Measurements from ENCODE around the gene EIF3L. TPM values are rescaled to one million over a fixed set of nuclear protein-coding genes. Genes with fewer than 3 reads are reported as not detected.

Gene EIF3L
- total and polyA plus RNA-seq, 2 of the 8 experiments (the other 6 are each of a cell fraction or from before 2014, with no cell fraction given), result 639 to 886 TPM

- Histone ChIP-seq H3K23me2 (ENCODE audit: low read depth, low read length) (no peaks in the 10 kb centered on the region), H2BK12ac (ENCODE audit: low read depth, low read length) (0 out of 2 replicates have a peak overlapping the region, but pooled peaks have one; percentile 17), H3K56ac (replicated peaks; ENCODE audit: insufficient read length, low read depth, low read length) (no peak overlapping the region), H3K27ac (ENCODE audit: low read depth, low read length) (no peak overlapping the region; the same call in 1 of the 2 replicates), H3K23ac (ENCODE audit: insufficient read length) (no peak overlapping the region), H2AFZ (ENCODE audit: low read length) (no peak overlapping the region), H3K9me3 (ENCODE audit: insufficient read depth in 2 of 2, low read depth in 1 of 2, low read length in 1 of 2) (no peaks in the 10 kb centered on the region), H2BK120ac (replicated peaks; ENCODE audit: low read depth, low read length) (no peak overlapping the region), H4K91ac (replicated peaks; ENCODE audit: insufficient read length, low read length) (no peak overlapping the region), H3K4ac (replicated peaks; ENCODE audit: insufficient read length, low read depth, low read length) (no peak overlapping the region), H2BK20ac (ENCODE audit: low read length) (no peak overlapping the region), H3K14ac (ENCODE audit: insufficient read length) (no peak overlapping the region), H3K79me1 (ENCODE audit: low read depth, low read length) (no peaks in the 10 kb centered on the region; the same call in 1 of the 2 replicates), H2AK5ac (ENCODE audit: low read depth, low read length) (no peak overlapping the region), H3K18ac (ENCODE audit: extremely low read depth, low read length) (no peak overlapping the region), H4K8ac (ENCODE audit: extremely low read depth, insufficient read depth, low read length) (no peak overlapping the region), H2BK15ac (ENCODE audit: low read length) (0 out of 2 replicates have a peak overlapping the region, but pooled peaks have one; percentile 61), H3K27me3 (replicated peaks in 1 of 4; ENCODE audit: control insufficient read depth in 3 of 4, extremely low read depth in 1 of 4, insufficient read depth in 3 of 4, low read length in 3 of 4) (no peaks in the 10 kb centered on the region), H4K5ac (ENCODE audit: insufficient read length, low read depth, low read length) (no peak overlapping the region), H3K9ac (replicated peaks in 1 of 4; ENCODE audit: extremely low read depth in 1 of 4, low read depth in 3 of 4, low read length in 3 of 4) (no peak overlapping the region; a peak in 2 of 7 replicates), H3K79me2 (ENCODE audit: control insufficient read depth in 1 of 2, insufficient read depth in 2 of 2, low read length in 2 of 2) (no peaks in the 10 kb centered on the region), H4K20me1 (replicated peaks in 1 of 2; ENCODE audit: control insufficient read depth in 1 of 2, insufficient read depth in 2 of 2, low read length in 2 of 2) (peaks cover 0 to 2% of the 10 kb centered on the region in 2 experiments), H3K36me3 (ENCODE audit: control insufficient read depth in 2 of 4, insufficient read depth in 4 of 4, low read length in 3 of 4) (peaks cover 12 to 26% (median 21%) of the 10 kb centered on the region in 4 experiments), H3K4me3 (ENCODE audit: extremely low read depth in 1 of 4, insufficient read depth in 2 of 4, low read depth in 3 of 4, low read length in 4 of 4) (no peak overlapping the region), H3K4me2 (ENCODE audit: insufficient read depth in 1 of 2, low read depth in 2 of 2, low read length in 2 of 2) (no peak overlapping the region), H3K4me1 (replicated peaks in 1 of 4; ENCODE audit: control insufficient read depth in 3 of 4, insufficient read depth in 4 of 4, low read length in 3 of 4) (peaks cover 10 to 17% (median 14%) of the 10 kb centered on the region in 4 experiments), H2BK5ac (ENCODE audit: low read depth, low read length) (0 out of 2 replicates have a peak overlapping the region, but pooled peaks have one; percentile 61)
- ChIA-PET CTCF (ENCODE audit: partially characterized antibody) (interaction anchor here (1.0 to 15.4 kb wide), 6 partner anchors 10 to 74 kb away, joined by 3 to 158 read pairs (median 9); partner anchors contain the start of gene MICALL1), POLR2A (ENCODE audit: partially characterized antibody) (interaction anchor here (0.9 to 9.8 kb wide), 17 partner anchors 8 to 211 kb away, joined by 3 to 150 read pairs (median 4); partner anchors contain the start of genes ANKRD54 and MICALL1)
- DNase-seq (ENCODE audit: low read depth in 1 of 2, low spot score in 2 of 2), result no peak
- FAIRE-seq, result no peak
- WGBS, 2 experiments (ENCODE audit: extremely low coverage in 1 of 2, insufficient coverage in 1 of 2, insufficient read length in 1 of 2, insufficient replicate concordance in 2 of 2, low coverage in 1 of 2, low lambda C conversion rate in 2 of 2, missing lambda C conversion rate in 1 of 2), result 89% methylated on average over 7 of the region's 7 CpGs; no CpG with 5 or more reads in 1 of the 2 experiments
- TF ChIP-seq POLR2AphosphoS5 (IDR thresholded peaks at IDR 0.05; ENCODE audit: low read depth, low read length) (0 out of 2 replicates have a peak, but pooled peaks have one; percentile 5), SAP30 (IDR thresholded peaks at IDR 0.05; ENCODE audit: insufficient read depth, insufficient replicate concordance, low read length) (no peak), SP1 (IDR thresholded peaks at IDR 0.05; ENCODE audit: low read depth, low read length) (no peak)
Observed at GRCh38 chr22:37892566-37893335, 43.5 kb downstream of the EIF3L start.
